PFSK-1 (cell line): ENCODE measurements around the gene SRSF6.

Source experiments
- POLR2AphosphoS5 ChIP-seq: IDR thresholded peaks from 2 replicates; pipeline ENCODE4 v1.6.1; 2012; ENCODE audit warnings: low read depth, mild to moderate bottlenecking, control low read depth, low read length, moderate library complexity
- REST ChIP-seq, 2 experiments: IDR thresholded peaks; 2 replicates each; pipeline versions ENCODE4 v1.6.1 to v1.8.0; 2011 to 2012; ENCODE audit warnings: low read depth in 2 of 2, low read length in 2 of 2, control low read depth in 1 of 2, inconsistent platforms in 1 of 2, mild to moderate bottlenecking in 1 of 2, moderate library complexity in 1 of 2; ENCODE audit not compliant: insufficient read depth in 1 of 2
- SIN3A ChIP-seq: IDR thresholded peaks from 2 replicates; pipeline ENCODE4 v1.6.1; 2012; ENCODE audit warnings: mild to moderate bottlenecking, low read length, moderate library complexity, borderline replicate concordance; ENCODE audit not compliant: insufficient read depth
- TAF1 ChIP-seq: IDR thresholded peaks from 2 replicates; pipeline ENCODE4 v1.6.1; 2012; ENCODE audit warnings: low read length, control low read depth, borderline replicate concordance; ENCODE audit not compliant: insufficient read depth

GRCh38 chr20:43430265-43431133 is 27.2 kb upstream of the SRSF6 start:
- TF ChIP-seq SIN3A (no peak), POLR2AphosphoS5 (no peak), TAF1 (no peak), REST (IDR thresholded peaks at IDR 0.05; ENCODE audit: insufficient read depth in 1 of 2, low read depth in 2 of 2, low read length in 2 of 2) (no peak)
